Esophagus muscularis mucosa (tissue), 3 donors: Measurements from ENCODE around the gene LRRC39.

Source experiments
- CTCF ChIP-seq, 3 experiments: fragments of 200-600 bp in 2 of 3; fragments of 450-650 bp in 1 of 3; sonication (generic) in 2 of 3; IDR thresholded peaks; one replicate each; pipeline ENCODE4 v1.5.1; 2017 to 2019; ENCODE audit warnings: antibody characterized with exemption in 3 of 3, mild to moderate bottlenecking in 2 of 3, moderate library complexity in 1 of 3
- POLR2AphosphoS5 ChIP-seq, 2 donors: sonication (generic); formaldehyde crosslinking; IDR thresholded peaks; one replicate each; pipeline ENCODE4 v1.6.1; 2017; ENCODE audit warnings: antibody characterized with exemption in 2 of 2

- TF ChIP-seq CTCF (IDR thresholded peaks at IDR 0.05), result no peak
- TF ChIP-seq POLR2AphosphoS5 (IDR thresholded peaks at IDR 0.05), result no peak
These were observed 6.5 kb upstream of the LRRC39 start for GRCh38 chr1:100184536-100184935.
